ENCODE data around the gene SLCO2B1. TPM values are rescaled to one million over a fixed set of nuclear protein-coding genes. Genes with fewer than 3 reads are reported as not detected.
"Not testable (repeated sequence)": the region's sequence is repeated elsewhere in the genome, so short reads cannot be mapped to it uniquely, and the experiment has no call there.

Gene SLCO2B1, protein sequence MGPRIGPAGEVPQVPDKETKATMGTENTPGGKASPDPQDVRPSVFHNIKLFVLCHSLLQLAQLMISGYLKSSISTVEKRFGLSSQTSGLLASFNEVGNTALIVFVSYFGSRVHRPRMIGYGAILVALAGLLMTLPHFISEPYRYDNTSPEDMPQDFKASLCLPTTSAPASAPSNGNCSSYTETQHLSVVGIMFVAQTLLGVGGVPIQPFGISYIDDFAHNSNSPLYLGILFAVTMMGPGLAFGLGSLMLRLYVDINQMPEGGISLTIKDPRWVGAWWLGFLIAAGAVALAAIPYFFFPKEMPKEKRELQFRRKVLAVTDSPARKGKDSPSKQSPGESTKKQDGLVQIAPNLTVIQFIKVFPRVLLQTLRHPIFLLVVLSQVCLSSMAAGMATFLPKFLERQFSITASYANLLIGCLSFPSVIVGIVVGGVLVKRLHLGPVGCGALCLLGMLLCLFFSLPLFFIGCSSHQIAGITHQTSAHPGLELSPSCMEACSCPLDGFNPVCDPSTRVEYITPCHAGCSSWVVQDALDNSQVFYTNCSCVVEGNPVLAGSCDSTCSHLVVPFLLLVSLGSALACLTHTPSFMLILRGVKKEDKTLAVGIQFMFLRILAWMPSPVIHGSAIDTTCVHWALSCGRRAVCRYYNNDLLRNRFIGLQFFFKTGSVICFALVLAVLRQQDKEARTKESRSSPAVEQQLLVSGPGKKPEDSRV
- total RNA-seq, result 1 to 10 TPM; 6.1 to 9.7 (median 7.1) TPM

DNA sequence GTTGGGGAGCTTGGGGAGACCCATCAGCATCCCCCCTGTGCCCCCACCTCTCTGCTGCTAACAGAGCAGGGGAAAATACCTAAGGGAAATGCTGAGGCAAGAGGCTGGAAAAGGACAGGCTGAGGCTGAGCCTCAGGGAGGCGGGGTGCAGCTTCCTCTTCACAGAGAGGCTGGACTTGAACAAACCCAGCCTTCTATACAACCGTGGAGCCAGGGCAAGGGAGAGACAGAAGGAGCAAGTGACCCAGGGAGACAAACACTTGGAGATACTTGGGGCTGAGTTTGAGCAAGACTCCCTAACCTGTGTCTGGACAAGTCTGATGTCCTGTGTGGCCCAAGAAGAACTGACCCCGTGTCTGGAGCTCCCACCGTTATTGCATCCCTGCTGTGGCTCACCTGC lies at the start of gene SLCO2B1:
SLCO2B1 (plus strand) TSS at position 229 of the 400 bp plus-strand sequence. CDS start 275 bp downstream, outside the sequence.
- 24% methylated on average over 4 of the region's 4 CpGs for WGBS
- Histone ChIP-seq H3K27me3 (no peaks in the 10 kb centered on the region), H3K4me3 (peak within 1 kb of the TSS; percentile 26)

DNA sequence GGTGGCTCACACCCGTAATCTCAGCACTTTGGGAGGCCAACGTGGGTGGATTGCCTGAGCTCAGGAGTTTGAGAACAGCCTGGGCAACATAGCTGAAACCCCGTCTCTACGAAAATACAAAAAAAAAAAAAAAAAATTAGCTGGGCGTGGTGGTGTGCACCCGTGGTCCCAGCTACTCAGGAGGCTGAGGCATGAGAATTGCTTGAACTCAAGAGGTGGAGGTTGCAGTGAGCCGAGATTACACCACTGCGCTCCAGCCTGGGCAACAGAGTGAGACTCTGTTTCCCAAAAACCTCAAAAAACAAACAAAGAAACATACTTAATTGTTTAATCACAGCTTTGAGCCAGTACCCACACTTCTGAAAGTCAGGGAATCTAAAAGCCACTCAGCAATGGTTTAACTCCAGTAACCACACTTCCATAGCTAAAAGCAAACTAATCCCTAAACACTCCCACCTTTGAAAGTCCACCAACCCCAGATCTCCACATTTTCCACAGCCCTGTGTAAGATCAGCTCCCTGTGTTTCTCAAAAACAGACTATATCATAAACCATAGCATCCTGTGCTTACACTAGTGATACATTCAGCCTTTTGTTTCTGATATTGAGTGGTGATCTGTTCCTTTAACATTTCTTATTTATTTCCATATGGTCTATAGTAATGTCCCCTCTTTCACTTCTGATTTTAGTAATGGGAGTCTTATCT lies 49.3 kb upstream of the SLCO2B1 start:
- no peak for TF ChIP-seq POLR2A (IDR thresholded peaks at IDR 0.05)
- TF ChIP-seq, protein P1, sequence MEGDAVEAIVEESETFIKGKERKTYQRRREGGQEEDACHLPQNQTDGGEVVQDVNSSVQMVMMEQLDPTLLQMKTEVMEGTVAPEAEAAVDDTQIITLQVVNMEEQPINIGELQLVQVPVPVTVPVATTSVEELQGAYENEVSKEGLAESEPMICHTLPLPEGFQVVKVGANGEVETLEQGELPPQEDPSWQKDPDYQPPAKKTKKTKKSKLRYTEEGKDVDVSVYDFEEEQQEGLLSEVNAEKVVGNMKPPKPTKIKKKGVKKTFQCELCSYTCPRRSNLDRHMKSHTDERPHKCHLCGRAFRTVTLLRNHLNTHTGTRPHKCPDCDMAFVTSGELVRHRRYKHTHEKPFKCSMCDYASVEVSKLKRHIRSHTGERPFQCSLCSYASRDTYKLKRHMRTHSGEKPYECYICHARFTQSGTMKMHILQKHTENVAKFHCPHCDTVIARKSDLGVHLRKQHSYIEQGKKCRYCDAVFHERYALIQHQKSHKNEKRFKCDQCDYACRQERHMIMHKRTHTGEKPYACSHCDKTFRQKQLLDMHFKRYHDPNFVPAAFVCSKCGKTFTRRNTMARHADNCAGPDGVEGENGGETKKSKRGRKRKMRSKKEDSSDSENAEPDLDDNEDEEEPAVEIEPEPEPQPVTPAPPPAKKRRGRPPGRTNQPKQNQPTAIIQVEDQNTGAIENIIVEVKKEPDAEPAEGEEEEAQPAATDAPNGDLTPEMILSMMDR (IDR thresholded peaks at IDR 0.05), result no peak
- TF ChIP-seq EP300 (IDR thresholded peaks at IDR 0.05), result no peak
- TF ChIP-seq POLR2AphosphoS5 (IDR thresholded peaks at IDR 0.05), result no peak
- Histone ChIP-seq H3K27ac (no peak overlapping the region), H3K36me3 (no peaks in the 10 kb centered on the region), H3K4me3 (no peak overlapping the region), H3K27me3 (peaks cover 13% of the 10 kb centered on the region), H3K4me1 (no peaks in the 10 kb centered on the region), H3K9me3 (no peaks in the 10 kb centered on the region)
- 84% methylated on average over 8 of the region's 8 CpGs for WGBS
- DNase-seq (ENCODE audit: low spot score in 2 of 2), result no peak

More for the DNA sequence above, at the start of gene SLCO2B1:
- Histone ChIP-seq H3K36me3 (no peaks in the 10 kb centered on the region), H3K4me1 (peaks cover 43% of the 10 kb centered on the region), H3K9me3 (no peaks in the 10 kb centered on the region), H3K27ac (no peak within 1 kb of the TSS)
- TF ChIP-seq, protein P1 (IDR thresholded peaks at IDR 0.05), result no peak
- TF ChIP-seq EP300 (IDR thresholded peaks at IDR 0.05) (no peak), POLR2AphosphoS5 (IDR thresholded peaks at IDR 0.05) (no peak), POLR2A (IDR thresholded peaks at IDR 0.05) (no peak)
- peak in 1 of 2 donors; percentile 45 for DNase-seq (ENCODE audit: low spot score in 2 of 2)

DNA sequence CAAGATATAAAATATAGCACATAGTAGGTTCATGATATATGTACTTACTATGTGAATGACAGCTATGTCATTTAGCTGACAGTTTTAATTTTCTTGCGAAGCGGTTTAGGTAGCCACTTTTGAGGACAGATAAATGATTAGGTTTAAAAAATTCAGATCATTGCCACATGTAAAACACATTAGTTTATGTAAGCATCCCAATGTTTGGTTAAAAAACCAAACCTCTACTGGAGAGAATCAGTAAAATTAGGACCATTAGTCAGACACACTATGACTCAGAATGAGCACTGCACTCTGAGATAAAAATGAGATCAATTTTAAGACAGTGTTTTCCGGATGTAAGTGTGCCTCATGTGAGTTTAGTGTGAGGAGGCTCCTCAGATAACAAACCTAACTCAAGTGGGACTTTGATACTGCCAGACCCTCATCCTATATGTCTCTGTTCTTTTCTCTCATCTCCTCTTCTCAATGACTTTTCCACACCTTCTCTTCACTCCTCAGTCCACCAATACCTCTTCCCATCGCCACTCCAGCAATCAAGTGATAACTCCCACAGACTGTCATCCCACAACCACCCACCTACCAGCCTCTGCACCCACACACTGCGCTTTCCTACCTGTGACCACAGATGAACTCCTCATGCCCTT lies 47.4 kb upstream of the SLCO2B1 start:
- Histone ChIP-seq H3K4me3 (no peak overlapping the region), H3K27me3 (peaks cover 4% of the 10 kb centered on the region), H3K27ac (no peak overlapping the region), H3K36me3 (no peaks in the 10 kb centered on the region), H3K9me3 (no peaks in the 10 kb centered on the region), H3K4me1 (no peaks in the 10 kb centered on the region)
- WGBS, result 76% methylated on average over 5 of the region's 5 CpGs
- TF ChIP-seq POLR2A (IDR thresholded peaks at IDR 0.05), result no peak
- no peak for TF ChIP-seq EP300 (IDR thresholded peaks at IDR 0.05)
- no peak for DNase-seq (ENCODE audit: low spot score in 2 of 2)

DNA sequence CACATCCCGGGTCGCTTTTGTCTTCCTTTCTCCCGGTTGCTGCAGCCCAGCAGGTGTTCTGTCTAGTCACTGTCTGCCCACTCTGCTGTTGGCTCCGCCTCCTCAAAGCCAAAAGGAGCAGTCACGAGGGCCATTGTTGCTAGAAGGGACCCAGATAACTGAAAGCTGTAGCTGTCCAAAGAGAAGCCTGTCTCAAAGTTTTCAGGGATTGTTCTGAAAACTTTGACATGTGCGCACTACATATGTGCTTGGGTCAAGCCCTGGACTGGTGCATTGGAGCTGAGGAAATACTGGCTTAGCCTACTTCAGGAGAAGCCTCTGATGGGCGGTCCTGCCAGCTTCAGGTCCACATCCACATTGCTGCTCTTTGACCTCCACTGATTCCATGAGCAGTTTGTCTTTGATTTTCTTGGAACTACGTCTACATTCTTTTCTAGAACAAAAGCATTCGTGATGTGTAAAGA lies 45.4 kb upstream of the SLCO2B1 start:
- Histone ChIP-seq H3K4me1 (no peaks in the 10 kb centered on the region), H3K36me3 (no peaks in the 10 kb centered on the region), H3K27me3 (no peaks in the 10 kb centered on the region), H3K9me3 (no peaks in the 10 kb centered on the region), H3K4me3 (no peak overlapping the region), H3K27ac (no peak overlapping the region)
- TF ChIP-seq EP300 (IDR thresholded peaks at IDR 0.05) (no peak), POLR2AphosphoS5 (IDR thresholded peaks at IDR 0.05) (no peak), POLR2A (IDR thresholded peaks at IDR 0.05) (no peak)
- TF ChIP-seq, protein P1 (IDR thresholded peaks at IDR 0.05), result no peak
- no peak for DNase-seq (ENCODE audit: low spot score in 2 of 2)
- 69% methylated on average over 9 of the region's 9 CpGs for WGBS

DNA sequence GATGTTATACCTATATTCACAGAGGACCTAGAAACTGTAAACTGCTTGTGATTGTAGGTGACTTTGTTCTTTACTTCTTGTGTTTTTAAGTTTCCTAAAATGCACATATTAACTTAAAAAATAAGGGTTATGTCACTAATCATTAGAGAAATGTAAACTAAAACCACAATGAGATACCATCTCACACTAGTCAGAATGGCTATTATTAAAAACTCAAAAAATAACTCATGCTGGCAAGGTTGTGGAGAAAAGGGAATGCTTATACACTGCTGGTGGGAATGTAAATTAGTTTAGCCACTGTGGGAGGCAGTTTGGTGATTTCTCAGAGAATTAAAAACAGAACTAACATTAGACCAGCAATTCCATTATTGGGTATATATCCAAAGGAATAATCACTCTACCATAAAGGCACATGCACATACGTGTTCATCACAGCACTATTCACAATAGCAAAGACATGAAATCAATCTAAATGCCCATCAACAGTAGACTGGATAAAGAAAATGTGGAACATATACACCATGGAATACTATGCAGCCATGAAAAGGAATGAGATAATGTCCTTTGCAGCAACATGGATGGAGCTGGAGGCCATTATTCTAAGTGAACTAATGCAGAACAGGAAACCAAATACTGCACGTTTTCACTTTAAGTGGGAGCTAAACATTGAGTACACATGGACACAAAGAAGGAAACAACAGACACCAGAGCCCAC lies 44.8 kb upstream of the SLCO2B1 start:
- DNase-seq (ENCODE audit: low spot score in 2 of 2); H3K9me3 ChIP-seq; H3K36me3 ChIP-seq; H3K27me3 ChIP-seq; H3K4me1 ChIP-seq; H3K27ac ChIP-seq; H3K4me3 ChIP-seq: not testable (repeated sequence)
- 73% methylated on average over 2 of the region's 2 CpGs for WGBS

Data from suprapubic skin (tissue), 4 donors.